Hematopoietic multipotent progenitor cell treated with erythropoietin and hydrocortisone succinate and interleukin-3 and kit ligand, for 8 days (in vitro differentiated cells): Measurements from ENCODE around the gene CYP24A1.

ENCODE experiments used
- DNase-seq: peaks from one replicate; pipeline ENCODE4 v3.0.0-alpha.2; 2015

CYP24A1 gene

GRCh38 chr20:54155736-54156317 is 18.0 kb downstream of the CYP24A1 start:
- DNase-seq: no peak

GRCh38 chr20:54154439-54154838 is 19.3 kb downstream of the CYP24A1 start:
- no peak for DNase-seq

GRCh38 chr20:54153847-54154246 is 19.9 kb downstream of the CYP24A1 start:
- no peak for DNase-seq

GRCh38 chr20:54153041-54153327 is 20.8 kb downstream of the CYP24A1 start:
- no peak for DNase-seq

DNA sequence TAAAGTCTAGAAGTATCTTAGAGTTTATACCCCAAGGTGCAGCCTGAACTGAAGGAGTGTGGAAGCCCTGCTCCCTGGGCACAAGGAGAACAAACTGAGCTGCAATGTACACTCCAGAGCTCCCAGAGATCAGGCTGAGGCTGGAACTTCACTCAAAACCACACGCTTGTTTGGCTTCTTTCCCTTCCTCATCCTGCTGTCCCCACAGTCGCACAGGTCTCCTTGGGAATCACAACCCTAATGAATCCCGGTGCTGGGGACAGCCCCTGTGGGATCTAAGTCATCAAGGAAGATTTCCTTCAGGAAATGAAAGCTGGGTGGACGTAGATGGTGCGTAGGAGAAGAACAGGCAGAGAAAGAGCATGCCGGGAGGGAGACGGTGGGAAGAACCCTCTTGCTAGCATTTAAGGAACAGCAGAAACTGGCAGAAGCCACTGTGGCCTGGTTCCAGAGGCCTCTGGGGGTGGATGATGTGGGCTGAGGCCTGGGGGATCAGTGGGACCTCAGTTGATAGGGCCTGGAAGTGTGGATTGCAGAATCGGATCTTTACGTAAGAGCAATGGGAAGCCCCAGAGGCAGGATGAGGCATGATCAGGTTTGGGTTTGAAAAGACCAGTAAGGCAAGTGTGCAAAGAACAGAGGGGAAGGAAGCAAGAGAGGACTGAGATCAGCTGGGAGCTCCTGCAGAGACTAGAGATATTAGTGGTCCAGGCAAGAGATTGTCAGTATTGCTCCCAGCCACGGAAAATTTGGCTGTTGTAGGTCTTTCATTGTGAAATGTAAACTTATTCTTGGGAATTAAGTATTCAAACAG is 21.4 kb downstream of the CYP24A1 start:
- no peak for DNase-seq

- DNase-seq: no peak
These were observed 22.1 kb downstream of the CYP24A1 start for GRCh38 chr20:54151511-54152226.

DNA sequence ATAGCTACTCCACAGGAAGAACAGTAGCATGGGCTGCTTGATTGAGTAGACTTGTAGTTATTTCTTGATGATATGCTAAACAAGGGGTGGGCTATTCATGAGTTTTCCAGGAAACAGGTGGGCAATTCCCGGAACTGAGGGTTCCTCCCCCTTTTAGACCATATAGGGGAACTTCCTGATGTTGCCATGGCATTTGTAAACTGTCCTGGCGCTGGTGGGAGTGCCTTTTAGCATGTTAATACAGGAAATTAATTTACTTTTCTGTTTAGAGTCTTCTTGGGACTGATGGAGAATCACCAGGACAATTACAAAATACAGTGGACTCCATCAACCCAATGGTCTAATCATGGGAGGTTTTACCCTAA is 22.7 kb downstream of the CYP24A1 start:
- peak; percentile 18 for DNase-seq

GRCh38 chr20:54149765-54150264 is 24.0 kb downstream of the CYP24A1 start:
- DNase-seq: no peak

- no peak for DNase-seq
These were observed 24.6 kb downstream of the CYP24A1 start for GRCh38 chr20:54148947-54149764.

DNA sequence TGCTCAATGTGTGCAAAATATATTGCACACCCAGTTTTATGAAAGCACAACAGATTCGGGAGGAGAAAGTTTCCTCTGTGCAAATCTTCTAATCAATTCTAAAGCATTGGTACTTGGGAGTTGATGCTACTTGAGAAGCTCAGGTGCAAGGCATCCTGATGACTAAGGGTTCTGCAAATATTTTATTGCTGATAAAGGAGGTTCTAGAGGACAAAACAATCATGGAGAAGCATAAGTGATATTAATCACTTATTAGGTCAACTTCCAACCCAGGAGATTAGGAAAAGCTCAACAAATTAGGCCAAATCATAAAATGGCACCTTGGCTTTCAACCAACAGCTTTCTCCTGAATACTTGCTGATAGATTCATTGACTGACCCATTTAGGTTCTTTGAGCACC is 27.1 kb downstream of the CYP24A1 start:
- no peak for DNase-seq

GRCh38 chr20:54144847-54145414 is 28.9 kb downstream of the CYP24A1 start:
- no peak for DNase-seq

DNA sequence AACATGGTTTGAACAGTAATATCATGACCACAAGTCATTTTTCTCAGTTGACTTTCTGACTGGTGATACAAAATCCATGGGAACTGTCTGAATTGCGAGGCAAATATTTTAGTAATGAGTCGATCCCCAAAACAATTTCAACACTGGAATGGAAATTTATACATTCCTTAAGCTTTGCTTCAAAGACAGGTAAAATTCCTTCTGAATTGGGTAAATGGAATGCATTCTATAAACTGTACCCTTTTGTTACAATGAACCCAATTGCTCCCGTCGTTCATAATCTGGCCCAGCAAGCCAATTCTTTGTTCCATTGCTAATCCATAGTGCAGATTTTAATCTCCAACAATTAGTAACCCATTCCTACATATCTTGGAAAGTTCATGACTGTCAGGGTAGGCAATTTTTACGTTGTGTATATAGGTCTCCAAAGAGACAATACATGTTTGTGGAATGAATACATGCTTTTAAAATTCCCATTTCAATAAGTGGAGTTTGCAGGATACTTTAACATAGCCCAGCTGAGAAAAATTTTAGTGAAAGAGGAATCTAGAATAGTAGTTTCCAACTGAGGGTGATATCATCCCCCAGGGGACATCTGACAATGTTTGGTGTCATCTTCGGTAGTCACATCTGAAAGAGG is 32.7 kb downstream of the CYP24A1 start:
- DNase-seq: no peak

- DNase-seq: no peak
These were observed 33.3 kb downstream of the CYP24A1 start for GRCh38 chr20:54140486-54140885.

DNA sequence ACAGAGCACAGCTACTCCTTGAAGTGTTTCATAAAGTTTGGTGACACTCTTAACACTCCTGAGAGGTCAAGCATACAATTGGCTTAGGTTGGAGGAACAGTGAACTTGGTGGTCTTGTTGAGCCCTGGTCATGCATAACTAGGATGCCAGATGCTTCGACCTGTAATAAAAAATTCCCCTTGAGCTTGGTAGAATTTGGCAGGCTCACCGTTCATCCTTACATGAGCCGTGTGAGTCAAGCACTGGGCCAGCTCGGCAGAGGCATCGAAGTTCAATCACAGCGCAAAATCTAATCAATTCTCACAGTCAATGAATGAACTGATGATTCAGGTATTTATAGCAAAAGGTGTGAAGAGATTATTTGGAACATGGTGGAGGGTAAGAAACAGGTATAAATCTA is 33.7 kb downstream of the CYP24A1 start:
- DNase-seq: no peak

DNA sequence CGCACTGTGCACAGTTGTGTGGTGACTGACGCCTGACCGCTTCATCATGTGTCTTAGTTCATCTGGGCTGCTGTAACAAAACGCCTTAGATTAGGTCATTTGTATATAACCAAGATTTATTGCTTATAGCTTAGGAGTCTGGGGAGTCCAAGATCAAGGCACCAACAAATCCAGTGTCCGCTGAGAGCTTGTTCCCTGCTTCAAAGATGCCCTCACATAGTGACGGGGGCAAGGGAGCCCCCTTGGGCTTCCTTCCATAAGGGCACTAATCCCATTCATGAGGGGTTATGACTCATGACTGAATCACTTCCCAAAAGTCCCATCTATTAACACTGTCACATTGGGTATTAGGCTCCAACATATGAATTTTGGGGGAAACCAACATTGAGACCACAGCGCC is 34.6 kb downstream of the CYP24A1 start:
- DNase-seq: no peak

DNA sequence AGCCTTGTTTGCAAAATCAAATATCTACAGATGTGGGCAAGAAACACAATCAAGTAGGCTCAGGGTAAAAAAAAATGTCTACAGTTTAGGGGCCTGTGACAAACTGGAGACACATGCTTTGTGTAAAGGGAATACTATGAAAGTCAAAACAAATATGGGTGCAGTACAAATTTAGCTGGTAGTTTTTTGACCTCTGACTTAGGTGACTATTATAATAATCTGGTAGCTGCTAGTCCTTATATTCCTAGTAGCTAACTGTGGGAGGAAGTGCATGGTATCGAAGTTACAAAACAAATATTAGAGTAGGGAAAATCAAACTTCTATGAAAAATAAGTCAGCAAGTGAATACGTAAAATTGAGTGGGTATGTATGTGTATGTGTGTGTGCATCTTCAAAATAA is 35.4 kb downstream of the CYP24A1 start:
- DNase-seq: no peak

DNA sequence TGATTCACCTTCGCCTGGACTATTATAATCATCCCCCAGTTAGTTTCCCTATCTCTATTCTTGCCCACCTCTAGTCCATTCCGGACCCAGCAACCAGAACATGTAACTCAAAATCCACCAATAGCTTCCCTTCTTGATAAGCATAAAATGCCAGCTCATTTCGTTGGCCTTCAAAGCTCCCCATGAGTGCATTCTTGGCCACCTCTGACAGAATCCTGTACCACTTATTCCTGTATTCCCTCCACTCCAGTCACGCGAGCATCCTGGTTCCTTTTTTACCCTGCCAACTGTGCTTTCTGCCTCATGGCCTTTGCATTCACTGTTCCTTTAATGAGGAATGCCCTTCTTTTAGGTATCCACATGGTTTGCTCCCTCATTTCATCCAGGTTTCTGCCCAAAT is 36.7 kb downstream of the CYP24A1 start:
- no peak for DNase-seq

DNA sequence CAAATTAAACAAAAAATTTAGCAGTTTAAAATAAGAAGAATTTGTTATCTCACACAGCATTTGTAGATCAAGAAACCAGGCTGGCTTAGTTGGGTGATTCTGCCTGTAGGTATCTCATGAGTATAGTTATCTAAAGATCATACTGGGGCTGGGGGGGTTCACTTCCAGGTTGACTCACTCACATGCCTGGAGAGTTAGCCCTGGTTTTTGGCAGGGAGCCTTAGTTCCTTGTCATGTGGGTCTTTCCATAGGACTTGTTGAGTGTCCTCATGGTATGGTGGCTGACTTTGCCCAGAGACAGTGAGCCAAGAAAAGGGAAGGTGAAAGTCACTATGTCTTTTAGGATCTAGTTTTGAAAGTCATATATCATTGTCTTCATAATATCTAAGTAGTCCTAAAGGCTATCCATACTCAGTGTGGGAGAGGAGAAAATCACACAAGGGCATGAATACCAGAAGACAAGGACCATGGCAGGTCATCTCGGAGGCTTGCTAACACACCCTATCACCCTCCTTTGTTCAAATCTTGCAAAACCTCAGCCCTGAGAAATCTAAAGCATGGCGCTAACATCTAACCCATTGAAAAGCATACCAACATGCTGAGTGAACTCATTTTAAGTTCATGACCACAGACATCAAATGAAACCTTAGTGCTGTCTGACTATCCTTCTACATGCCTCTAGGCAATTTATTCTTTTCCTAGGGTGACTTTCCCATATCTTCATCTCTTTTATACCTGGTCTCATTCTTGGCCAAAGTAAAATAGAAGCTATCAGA is 39.2 kb downstream of the CYP24A1 start:
- DNase-seq: no peak

- no peak for DNase-seq
These were observed 40.1 kb downstream of the CYP24A1 start for GRCh38 chr20:54133434-54134427.
